ENCODE data around the gene RRM2.

RRM2 gene

GRCh38 chr2:10122500-10123280, at the start of gene RRM2:
TSS of gene RRM2 (plus strand) at chr2:10122739. CDS start at chr2:10122799, 60 bp downstream.
- peak; percentile 74 for DNase-seq

GRCh38 chr2:10073706-10074105, 48.8 kb upstream of the RRM2 start:
- DNase-seq: no peak

GRCh38 chr2:10075101-10075500, 47.4 kb upstream of the RRM2 start:
- no peak for DNase-seq

GRCh38 chr2:10075571-10076209, 46.8 kb upstream of the RRM2 start:
- no peak for DNase-seq

GRCh38 chr2:10076511-10076910, 46.0 kb upstream of the RRM2 start:
- DNase-seq: no peak

- DNase-seq: no peak
Measured at GRCh38 chr2:10076988-10077527, 45.5 kb upstream of the RRM2 start.

GRCh38 chr2:10078001-10078400, 44.5 kb upstream of the RRM2 start:
- DNase-seq: no peak

GRCh38 chr2:10078704-10079265, 43.8 kb upstream of the RRM2 start:
- no peak for DNase-seq

GRCh38 chr2:10079266-10079869, 43.2 kb upstream of the RRM2 start:
- DNase-seq: no peak

- DNase-seq: no peak
Measured at GRCh38 chr2:10079870-10080535, 42.5 kb upstream of the RRM2 start, which contains the start of gene CYS1. TSS of gene CYS1 (minus strand) at chr2:10080411. CDS start at chr2:10080223, 188 bp downstream.

- no peak for DNase-seq
Measured at GRCh38 chr2:10080536-10081304, 41.8 kb upstream of the RRM2 start.

- no peak for DNase-seq
Measured at GRCh38 chr2:10083046-10083445, 39.5 kb upstream of the RRM2 start.

- DNase-seq: no peak
Measured at GRCh38 chr2:10083692-10084211, 38.8 kb upstream of the RRM2 start.

GRCh38 chr2:10084223-10084865, 38.2 kb upstream of the RRM2 start:
- DNase-seq: no peak

GRCh38 chr2:10085043-10085667, 37.4 kb upstream of the RRM2 start:
- no peak for DNase-seq

GRCh38 chr2:10085668-10086059, 36.9 kb upstream of the RRM2 start:
- no peak for DNase-seq

GRCh38 chr2:10086950-10087349, 35.6 kb upstream of the RRM2 start:
- DNase-seq: no peak

- no peak for DNase-seq
Measured at GRCh38 chr2:10087360-10087759, 35.2 kb upstream of the RRM2 start.

- no peak for DNase-seq
Measured at GRCh38 chr2:10089565-10090190, 32.9 kb upstream of the RRM2 start.

GRCh38 chr2:10091182-10091888, 31.2 kb upstream of the RRM2 start:
- DNase-seq: no peak
